ENCODE data around the gene MESD.
"Not testable (repeated sequence)": the region's sequence is repeated elsewhere in the genome, so short reads cannot be mapped to it uniquely, and the experiment has no call there.

The MESD gene

DNA sequence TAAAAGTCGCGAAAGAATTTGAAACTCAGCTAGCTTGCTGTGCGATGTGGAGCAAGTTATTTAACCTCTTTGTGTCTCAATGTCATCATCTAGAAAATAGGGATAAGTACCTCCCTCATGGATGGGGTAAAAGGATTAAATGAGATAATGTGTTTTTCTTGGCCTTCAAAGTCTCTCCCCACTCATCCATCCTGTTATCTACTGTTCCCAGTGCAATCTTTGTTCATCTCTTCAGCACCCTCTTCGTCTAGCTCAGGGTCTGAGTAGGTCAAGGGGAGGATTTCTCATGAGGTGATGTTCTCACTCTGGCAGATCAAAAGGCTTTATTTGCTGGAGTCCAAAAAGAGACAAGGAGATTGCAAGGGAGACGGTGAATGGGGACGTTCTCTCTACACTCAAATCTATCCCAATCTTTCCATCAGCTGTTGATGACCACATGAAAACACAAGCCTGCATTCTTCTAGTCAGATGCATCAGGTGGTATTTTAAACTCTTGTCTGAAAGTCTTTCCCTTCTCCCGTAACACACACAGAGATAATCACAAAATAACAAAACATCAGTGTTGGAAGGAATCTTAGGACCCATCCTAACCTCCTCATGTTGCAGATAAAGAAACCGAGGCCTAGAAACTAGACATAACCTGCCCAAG is 1.3 kb downstream of the MESD start:
- DNase-seq = no peak

- no peak for DNase-seq
These were observed 3.1 kb downstream of the MESD start for GRCh38 chr15:80986487-80986886.

DNA sequence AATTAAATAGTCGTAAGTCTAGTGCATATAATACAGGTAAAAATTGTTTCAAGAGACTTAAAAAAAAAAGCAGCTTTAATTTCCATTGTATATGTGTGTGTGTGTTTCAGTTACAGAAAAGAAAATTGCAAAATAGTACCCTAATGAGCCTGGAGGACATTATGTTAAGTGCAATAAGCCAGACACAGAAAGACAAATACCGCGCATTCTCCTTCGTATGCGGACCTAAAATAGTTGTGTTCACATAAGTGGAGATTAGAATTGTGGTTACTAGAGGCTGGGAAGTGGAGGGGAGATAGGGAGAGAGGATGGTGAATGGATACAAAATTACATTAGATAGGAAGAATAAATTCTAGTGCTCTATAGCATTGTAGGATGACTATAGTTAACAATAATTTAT is 3.6 kb downstream of the MESD start:
- no peak for DNase-seq

GRCh38 chr15:80984856-80985255 is 4.8 kb downstream of the MESD start:
- DNase-seq = peak in 1 of 2 donors; percentile 51

DNA sequence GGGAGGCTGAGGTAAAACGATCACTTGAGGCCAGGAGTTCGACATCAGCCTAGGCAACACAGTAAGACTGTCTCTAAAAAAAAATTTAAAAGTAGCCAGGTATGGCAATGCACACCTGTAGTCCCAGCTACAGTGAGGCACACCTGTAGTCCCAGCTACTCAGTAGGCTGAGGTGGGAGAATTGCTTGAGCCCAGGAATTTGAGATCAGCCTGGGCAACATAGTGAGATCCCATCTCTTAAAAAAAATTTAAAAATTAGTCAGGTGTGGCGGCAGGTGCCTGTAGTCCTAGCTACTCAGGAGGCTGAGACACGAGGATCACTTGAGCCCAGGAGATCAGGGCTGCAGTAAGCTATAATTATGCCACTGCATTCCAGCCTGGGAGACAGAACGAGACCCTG is 6.8 kb downstream of the MESD start:
- no peak for DNase-seq

- DNase-seq = no peak
These were observed 7.4 kb downstream of the MESD start for GRCh38 chr15:80982205-80982604.

DNA sequence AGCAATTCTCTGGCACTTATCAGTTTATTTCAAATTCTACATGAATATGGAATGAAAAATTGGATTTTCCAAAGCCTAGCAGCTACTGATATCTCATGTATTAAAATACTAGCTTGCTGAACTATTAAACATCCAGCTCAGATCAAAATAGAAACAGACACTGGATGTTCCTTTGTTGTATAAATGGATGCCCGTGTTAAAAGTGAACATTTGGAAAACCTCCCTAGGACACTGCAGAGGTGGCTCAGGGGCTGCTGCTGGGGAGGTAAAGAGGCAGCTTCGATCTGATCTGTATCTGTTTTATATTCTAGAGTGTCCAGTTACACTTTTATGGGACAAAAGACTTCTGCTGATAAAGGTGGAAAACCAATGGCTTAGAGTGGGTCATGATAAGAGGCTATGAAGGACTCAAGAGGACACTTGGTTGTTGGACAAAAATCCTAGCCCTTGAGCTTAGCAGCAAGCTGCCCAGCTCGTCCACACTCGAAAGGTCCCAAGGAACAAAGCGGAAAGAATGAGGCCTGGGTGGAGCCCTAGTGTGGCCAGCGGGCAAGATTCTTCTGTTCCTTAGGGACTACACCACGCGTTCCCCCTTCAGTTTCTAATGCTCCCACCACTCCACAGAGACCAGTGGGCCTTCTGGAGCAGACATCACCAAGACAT is 9.9 kb downstream of the MESD start:
- no peak for DNase-seq

DNA sequence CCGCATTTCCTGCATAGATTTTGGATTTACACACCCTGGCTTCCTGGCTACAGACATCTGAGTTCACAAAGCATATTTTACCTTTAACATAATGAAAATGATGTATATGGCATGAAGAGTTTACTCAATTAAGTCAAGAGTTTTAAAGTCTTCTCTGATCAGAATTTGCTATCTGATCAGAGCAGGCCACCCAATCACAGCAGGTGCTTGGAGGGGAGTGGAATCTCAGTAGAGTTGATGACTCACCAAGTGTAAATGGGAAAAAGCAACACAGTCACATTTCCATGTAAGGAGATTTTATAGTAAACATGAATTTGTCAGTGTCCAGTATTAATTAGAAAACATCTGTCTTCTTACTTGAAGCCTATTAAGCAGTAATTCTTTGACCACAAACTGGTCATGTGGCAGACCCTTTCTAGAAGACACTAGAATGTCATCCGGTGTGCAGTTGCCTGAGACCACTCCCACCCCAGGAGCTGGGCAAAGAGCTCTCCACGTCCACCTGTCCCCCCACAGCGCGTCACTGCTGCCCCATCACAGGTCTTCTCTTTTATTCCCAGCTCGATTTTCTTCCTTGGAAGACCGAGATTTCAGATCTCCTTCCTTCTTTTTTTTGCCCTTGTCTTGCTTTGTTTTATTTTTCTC is 10.8 kb downstream of the MESD start:
- DNase-seq = no peak

DNA sequence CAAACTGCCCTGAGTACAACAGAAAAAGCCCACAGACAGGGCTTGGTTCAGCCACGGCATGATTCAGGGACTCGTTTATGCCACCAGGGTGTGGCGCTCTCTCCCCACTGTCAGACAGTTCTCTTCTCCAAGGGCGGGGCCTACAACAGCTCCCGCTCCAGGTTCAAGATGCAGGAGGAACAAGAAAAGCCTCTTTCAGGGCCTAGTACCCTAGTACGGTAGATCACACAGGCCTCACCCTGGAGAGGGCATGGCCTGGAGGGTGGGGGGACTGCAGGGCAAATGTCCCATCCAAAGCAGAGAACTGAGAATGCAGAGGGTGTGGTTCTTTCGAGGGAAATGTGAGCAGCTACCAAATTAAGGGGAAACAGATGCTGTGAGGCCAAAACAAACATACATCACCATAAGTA is 12.0 kb downstream of the MESD start:
- peak; percentile 51 to 54 for DNase-seq

GRCh38 chr15:80976851-80977250 is 12.8 kb downstream of the MESD start:
- no peak for DNase-seq

GRCh38 chr15:80974914-80975313 is 14.7 kb downstream of the MESD start:
- DNase-seq = no peak

GRCh38 chr15:80972276-80972675 is 17.3 kb downstream of the MESD start:
- DNase-seq = no peak

- no peak for DNase-seq
These were observed 18.5 kb downstream of the MESD start for GRCh38 chr15:80971143-80971542.

DNA sequence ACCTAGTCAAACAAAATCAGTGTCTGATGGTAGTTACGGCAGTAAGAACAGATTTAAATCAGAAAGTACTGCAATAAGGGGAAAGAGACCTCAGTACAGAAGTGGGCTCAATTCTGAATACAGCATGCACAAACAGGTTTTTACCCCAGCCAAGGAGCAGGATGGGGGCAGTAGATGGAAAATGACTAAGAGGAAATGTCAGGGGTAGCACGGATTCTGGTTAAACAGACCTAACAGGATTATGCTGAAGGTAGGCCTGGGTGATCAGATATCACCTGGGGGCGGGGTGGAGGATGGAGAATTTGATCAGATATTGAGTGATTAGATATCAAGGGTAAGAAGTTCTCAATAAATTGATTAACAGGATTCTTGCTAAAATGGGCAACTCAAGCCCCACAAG is 19.0 kb downstream of the MESD start:
- DNase-seq = no peak

GRCh38 chr15:80970018-80970657 is 19.5 kb downstream of the MESD start:
- DNase-seq = peak; percentile 38 to 71

- no peak for DNase-seq
These were observed 20.3 kb downstream of the MESD start for GRCh38 chr15:80969316-80969715.

DNA sequence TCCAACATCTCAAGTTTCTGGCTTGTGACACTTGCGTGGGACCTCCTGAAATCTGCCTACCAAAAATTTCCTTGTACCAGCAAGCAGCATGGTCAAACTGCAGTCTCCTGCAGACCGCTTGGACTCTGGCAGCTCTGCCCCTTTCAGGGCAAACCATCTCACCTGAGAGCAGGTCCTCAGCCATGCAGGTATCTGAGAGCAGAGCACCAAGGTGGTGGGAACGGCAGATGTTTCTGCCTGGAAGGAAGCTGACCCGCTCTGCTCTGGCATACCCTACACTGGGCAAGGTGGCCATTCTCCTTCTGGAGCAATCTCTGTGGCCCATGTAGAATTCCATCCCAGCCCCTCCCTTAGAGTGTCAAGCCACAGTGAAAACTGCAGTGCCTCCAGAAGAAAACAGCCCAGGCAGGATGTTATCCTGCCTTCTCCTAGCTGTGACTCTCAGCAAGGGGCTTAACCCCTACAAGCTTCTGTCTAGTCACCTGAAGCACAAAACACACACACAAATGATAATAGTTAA is 21.6 kb downstream of the MESD start:
- DNase-seq = no peak

- DNase-seq = no peak
These were observed 22.2 kb downstream of the MESD start for GRCh38 chr15:80967451-80967850.

DNA sequence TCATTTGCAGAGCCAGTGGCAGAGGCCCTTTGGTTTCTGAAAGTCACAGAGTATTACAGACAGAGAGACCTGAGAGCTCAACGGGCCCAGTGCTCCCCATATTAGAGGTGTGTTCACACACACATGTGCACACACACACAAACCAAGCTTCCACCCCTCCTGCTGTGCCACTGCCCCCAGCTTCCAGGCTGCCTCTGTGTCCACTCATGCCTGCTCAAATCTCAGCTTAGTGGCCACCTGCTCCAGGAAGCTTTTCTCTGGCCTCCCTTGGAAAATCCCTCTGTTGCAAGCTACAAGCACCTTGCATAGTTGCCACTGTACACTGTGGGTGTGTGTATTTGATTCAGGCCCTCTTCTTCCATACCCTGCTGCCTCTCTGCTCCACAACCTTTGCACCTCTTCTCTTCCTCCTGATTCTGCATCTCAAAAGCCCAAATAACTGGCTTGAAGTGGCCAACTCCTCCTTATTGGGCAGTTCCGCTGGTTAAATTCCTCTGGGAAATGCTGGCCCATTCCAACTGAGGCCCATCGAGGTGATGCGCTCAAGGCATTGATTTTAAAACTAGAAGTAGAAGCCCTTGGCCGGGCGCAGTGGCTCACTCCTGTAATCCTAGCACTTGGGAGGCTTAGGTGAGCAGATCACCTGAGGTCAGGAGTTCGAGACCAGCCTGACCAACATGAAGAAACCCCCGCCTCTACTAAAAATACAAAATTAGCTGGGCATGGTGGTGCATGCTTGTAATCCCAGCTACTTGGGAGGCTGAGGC is 23.0 kb downstream of the MESD start:
- DNase-seq = no peak

DNA sequence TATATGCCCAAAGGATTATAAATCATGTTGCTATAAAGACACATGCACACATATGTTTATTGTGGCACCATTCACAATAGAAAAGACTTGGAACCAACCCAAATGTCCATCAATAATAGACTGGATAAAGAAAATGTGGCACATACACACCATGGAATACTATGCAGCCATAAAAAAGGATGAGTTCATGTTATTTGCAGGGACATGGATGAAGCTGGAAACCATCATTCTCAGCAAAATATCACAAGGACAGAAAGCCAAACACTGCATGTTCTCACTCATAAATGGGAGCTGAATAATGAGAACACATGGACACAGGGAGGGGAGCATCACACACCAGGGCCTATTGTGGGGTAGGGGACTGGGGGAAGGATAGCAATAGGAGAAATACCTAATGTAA is 24.2 kb downstream of the MESD start:
- not testable (repeated sequence) for DNase-seq

- DNase-seq = no peak
These were observed 30.7 kb downstream of the MESD start for GRCh38 chr15:80958818-80959495.

GRCh38 chr15:80957976-80958375 is 31.6 kb downstream of the MESD start:
- no peak for DNase-seq

Measured in CD4-positive, alpha-beta T cell treated with Interleukin-4 for 1 hour (primary cell).